Gastrocnemius medialis (tissue), 4 donors: ENCODE data around the gene LATS2. TPM values are rescaled to one million over a fixed set of nuclear protein-coding genes. Genes with fewer than 3 reads are reported as not detected.

Experiments used
- ATAC-seq, 2 donors: fragments of 150-250 bp; one replicate each; pipeline ENCODE4 v1.9.1; 2016
- DNase-seq, 2 donors: peaks; one replicate each; pipeline ENCODE4 v3.0.0-alpha.2; 2019
- H3K27ac ChIP-seq, 4 donors: fragments of 200-600 bp; sonication (generic); 1 replicate in 1 of 4; 2 replicates in 3 of 4; pipeline ENCODE4 v1.5.1; 2016 to 2018; ENCODE audit warnings: mild to moderate bottlenecking in 2 of 4, moderate library complexity in 1 of 4
- H3K27me3 ChIP-seq, 3 donors: fragments of 200-600 bp; sonication (generic) in 2 of 3; 1 replicate in 1 of 3; 2 replicates in 2 of 3; pipeline versions ENCODE4 v1.5.1 to v1.6.0; 2016 to 2019; ENCODE audit warnings: mild to moderate bottlenecking in 1 of 3, moderate library complexity in 1 of 3
- H3K36me3 ChIP-seq, 2 donors: fragments of 200-600 bp; sonication (generic) in 1 of 2; one replicate each; pipeline ENCODE4 v1.5.1; 2017 to 2018
- H3K4me1 ChIP-seq, 2 donors: fragments of 200-600 bp; sonication (generic) in 1 of 2; one replicate each; pipeline ENCODE4 v1.5.1; 2016 to 2017; ENCODE audit warnings: mild to moderate bottlenecking in 2 of 2
- H3K4me3 ChIP-seq, 4 donors: fragments of 200-600 bp; sonication (generic) in 3 of 4; 1 replicate in 1 of 4; 2 replicates in 3 of 4; pipeline ENCODE4 v1.5.1; 2016 to 2019; ENCODE audit warnings: mild to moderate bottlenecking in 2 of 4
- H3K9me3 ChIP-seq, 3 donors: fragments of 200-600 bp; sonication (generic) in 2 of 3; 1 replicate in 1 of 3; 2 replicates in 2 of 3; pipeline ENCODE4 v1.5.1; 2016 to 2019
- CTCF ChIP-seq, 5 experiments: fragments of 450-650 bp in 3 of 5; fragments of 200-600 bp in 2 of 5; sonication (generic) in 2 of 5; IDR thresholded peaks in 4 of 5; conservative IDR thresholded peaks in 1 of 5; 1 replicate in 4 of 5; 2 replicates in 1 of 5; pipeline ENCODE4 v1.5.1; 2016 to 2019; ENCODE audit warnings: antibody characterized with exemption in 5 of 5, mild to moderate bottlenecking in 3 of 5, moderate library complexity in 3 of 5
- POLR2A ChIP-seq, 2 donors: fragments of 450-650 bp; IDR thresholded peaks; one replicate each; pipeline ENCODE4 v1.6.1; 2017; ENCODE audit warnings: antibody characterized with exemption in 2 of 2, mild to moderate bottlenecking in 2 of 2, moderate library complexity in 2 of 2
- in situ Hi-C, 4 donors: fragments of 200-750 bp; cut with MboI; loops; one replicate each; pipeline versions ENCODE4 v1.15.0 to v1.8.0; 2017; ENCODE audit warnings: low sequenced_read_pairs in 4 of 4
- intact Hi-C: fragments of 100-400 bp; cut with DNase I; formaldehyde crosslinking; loops from one replicate; pipeline ENCODE4 v1.15.1; 2023; ENCODE audit warnings: low total_unique reads
- total RNA-seq, 4 donors: library from RNA; depleted of rRNA; stranded (reverse); fragments of >200 nt; gene quantifications; one replicate each; pipeline versions ENCODE4 v1.1.0 to v1.2.3, GENCODE V29; 2016

LATS2 gene
- total RNA-seq, 4 donors from 2014 or later = 11.5 to 34.1 (median 18.8) TPM

- in situ Hi-C loops = no loop called here
- intact Hi-C loops = no loop called here
- Histone ChIP-seq H3K27ac (peak overlapping the region; percentile 1 to 39 (median 12)), H3K4me3 (no peak overlapping the region), H3K27me3 (no peaks in the 10 kb centered on the region), H3K36me3 (no peaks in the 10 kb centered on the region), H3K4me1 (peaks cover 52 to 62% of the 10 kb centered on the region in 2 donors), H3K9me3 (no peaks in the 10 kb centered on the region)
- TF ChIP-seq CTCF (IDR thresholded peaks at IDR 0.05 in 4 of 5, conservative IDR thresholded peaks at IDR 0.05 in 1 of 5) (no peak), POLR2A (IDR thresholded peaks at IDR 0.05) (no peak)
- DNase-seq (no peak), ATAC-seq (no peak)
Observed at GRCh38 chr13:21020176-21020575, 41.2 kb downstream of the LATS2 start.

- ATAC-seq (no peak), DNase-seq (peak in 1 of 2 donors; percentile 27)
- no peaks in the 10 kb centered on the region for H3K27me3 ChIP-seq
- peak overlapping the region; percentile 86 to 91 (median 88) for H3K27ac ChIP-seq
- no peak overlapping the region for H3K4me3 ChIP-seq
- H3K9me3 ChIP-seq = no peaks in the 10 kb centered on the region
- no peak for TF ChIP-seq POLR2A (IDR thresholded peaks at IDR 0.05)
- TF ChIP-seq CTCF (IDR thresholded peaks at IDR 0.05 in 4 of 5, conservative IDR thresholded peaks at IDR 0.05 in 1 of 5) = no peak
- in situ Hi-C loops = loop anchor here in 1 of 4 donors (10.0 kb wide), 1 partner anchor 73 kb away; no protein-coding TSS in a partner anchor
- intact Hi-C loops = no loop called here
- H3K36me3 ChIP-seq = no peaks in the 10 kb centered on the region
- peaks cover 71 to 78% of the 10 kb centered on the region in 2 donors for H3K4me1 ChIP-seq
Observed at GRCh38 chr13:21018220-21018619, 43.2 kb downstream of the LATS2 start.

- Histone ChIP-seq H3K36me3 (no peaks in the 10 kb centered on the region), H3K27ac (peak overlapping the region; percentile 86 to 91 (median 88)), H3K9me3 (no peaks in the 10 kb centered on the region), H3K4me3 (no peak overlapping the region), H3K4me1 (peaks cover 80 to 83% of the 10 kb centered on the region in 2 donors), H3K27me3 (no peaks in the 10 kb centered on the region)
- ATAC-seq (no peak), DNase-seq (peak in 1 of 2 donors; percentile 4)
- TF ChIP-seq POLR2A (IDR thresholded peaks at IDR 0.05) = no peak
- TF ChIP-seq CTCF (IDR thresholded peaks at IDR 0.05 in 4 of 5, conservative IDR thresholded peaks at IDR 0.05 in 1 of 5) = no peak
- intact Hi-C loops (no loop called here), in situ Hi-C loops (loop anchor here in 1 of 4 donors (10.0 kb wide), 1 partner anchor 72 kb away; no protein-coding TSS in a partner anchor)
Observed at GRCh38 chr13:21016487-21016886, 44.9 kb downstream of the LATS2 start.

GRCh38 chr13:21015284-21015683 lies 46.1 kb downstream of the LATS2 start:
- TF ChIP-seq POLR2A (IDR thresholded peaks at IDR 0.05) = no peak
- TF ChIP-seq CTCF (IDR thresholded peaks at IDR 0.05 in 4 of 5, conservative IDR thresholded peaks at IDR 0.05 in 1 of 5) = no peak
- Histone ChIP-seq H3K36me3 (no peaks in the 10 kb centered on the region), H3K27me3 (no peaks in the 10 kb centered on the region), H3K4me3 (no peak overlapping the region), H3K4me1 (peaks cover 84% of the 10 kb centered on the region in 2 donors), H3K27ac (peak overlapping the region; percentile 86 to 91 (median 88)), H3K9me3 (no peaks in the 10 kb centered on the region)
- intact Hi-C loops (loop anchor here (2.0 kb wide), 1 partner anchor 20 kb away; no protein-coding TSS in a partner anchor), in situ Hi-C loops (loop anchor here in 1 of 4 donors (10.0 kb wide), 1 partner anchor 70 kb away; no protein-coding TSS in a partner anchor)
- ATAC-seq = peak; percentile 3 to 22
- DNase-seq = peak in 1 of 2 donors; percentile 8
